WTC11 (cell line): ENCODE data around the gene BBS9.

Source experiments
- CREB1 ChIP-seq: sonication (generic); formaldehyde crosslinking; IDR thresholded peaks from 2 replicates; pipeline ENCODE4 v1.8.0; 2023; ENCODE audit warnings: mild to moderate bottlenecking, missing genetic modification reagents
- JAZF1 ChIP-seq: fragments of 250-450 bp; sonication (Bioruptor Pico); IDR thresholded peaks from 2 replicates; pipeline ENCODE4 v1.9.0; 2021; ENCODE audit warnings: moderate library complexity, mild to moderate bottlenecking, inconsistent platforms
- NFYB ChIP-seq: sonication (generic); formaldehyde crosslinking; conservative IDR thresholded peaks from 2 replicates; pipeline ENCODE4 v1.8.0; 2022; ENCODE audit warnings: low read depth, missing genetic modification reagents
- SMAD3 ChIP-seq: sonication (generic); formaldehyde crosslinking; IDR thresholded peaks from 2 replicates; pipeline ENCODE4 v1.8.0; 2022; ENCODE audit warnings: missing genetic modification reagents, mild to moderate bottlenecking, borderline replicate concordance
- TEAD1 ChIP-seq: sonication (generic); formaldehyde crosslinking; IDR thresholded peaks from 2 replicates; pipeline ENCODE4 v1.8.0; 2022; ENCODE audit warnings: mild to moderate bottlenecking, missing genetic modification reagents
- TF ChIP-seq, protein P1 (sequence below): sonication (generic); formaldehyde crosslinking; IDR thresholded peaks from 2 replicates; pipeline ENCODE4 v1.8.0; 2022; ENCODE audit warnings: mild to moderate bottlenecking, missing genetic modification reagents
- TF ChIP-seq, protein P2 (sequence below): sonication (generic); formaldehyde crosslinking; IDR thresholded peaks from 2 replicates; pipeline ENCODE4 v1.8.1; 2023; ENCODE audit warnings: mild to moderate bottlenecking, missing genetic modification reagents, moderate library complexity
- TF ChIP-seq, protein P3 (sequence below): sonication (generic); formaldehyde crosslinking; IDR thresholded peaks from 2 replicates; pipeline ENCODE4 v1.8.0; 2022; ENCODE audit warnings: mild to moderate bottlenecking, missing genetic modification reagents
- TF ChIP-seq, protein P4 (sequence below): fragments of 200-600 bp; IDR thresholded peaks from 2 replicates; pipeline ENCODE4 v1.8.0; 2022; ENCODE audit warnings: antibody characterized with exemption

DNA sequence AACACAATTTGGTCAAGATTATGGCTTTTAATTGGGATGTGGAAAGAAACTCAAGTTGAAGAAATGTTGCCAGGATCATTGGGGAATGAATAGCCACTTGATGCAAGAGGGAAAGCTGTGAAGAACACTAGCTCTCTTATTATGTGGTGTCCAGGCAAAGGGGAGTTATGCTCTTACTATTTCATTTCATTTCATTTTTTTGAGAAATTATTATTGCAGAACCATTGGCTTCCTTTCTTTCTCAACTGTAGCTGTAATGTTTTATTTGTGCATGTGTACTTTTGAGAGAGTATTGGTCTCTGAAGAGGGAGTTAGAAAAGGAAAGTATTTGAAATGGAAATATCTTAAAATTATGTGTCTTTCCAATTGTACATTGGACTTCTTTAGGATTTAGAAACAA is 463.4 kb downstream of the BBS9 start:
- TF ChIP-seq, protein P1, sequence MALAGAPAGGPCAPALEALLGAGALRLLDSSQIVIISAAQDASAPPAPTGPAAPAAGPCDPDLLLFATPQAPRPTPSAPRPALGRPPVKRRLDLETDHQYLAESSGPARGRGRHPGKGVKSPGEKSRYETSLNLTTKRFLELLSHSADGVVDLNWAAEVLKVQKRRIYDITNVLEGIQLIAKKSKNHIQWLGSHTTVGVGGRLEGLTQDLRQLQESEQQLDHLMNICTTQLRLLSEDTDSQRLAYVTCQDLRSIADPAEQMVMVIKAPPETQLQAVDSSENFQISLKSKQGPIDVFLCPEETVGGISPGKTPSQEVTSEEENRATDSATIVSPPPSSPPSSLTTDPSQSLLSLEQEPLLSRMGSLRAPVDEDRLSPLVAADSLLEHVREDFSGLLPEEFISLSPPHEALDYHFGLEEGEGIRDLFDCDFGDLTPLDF = no peak
- TF ChIP-seq CREB1 (CRISPR knock-in tag) = no peak
- TF ChIP-seq, protein P2, sequence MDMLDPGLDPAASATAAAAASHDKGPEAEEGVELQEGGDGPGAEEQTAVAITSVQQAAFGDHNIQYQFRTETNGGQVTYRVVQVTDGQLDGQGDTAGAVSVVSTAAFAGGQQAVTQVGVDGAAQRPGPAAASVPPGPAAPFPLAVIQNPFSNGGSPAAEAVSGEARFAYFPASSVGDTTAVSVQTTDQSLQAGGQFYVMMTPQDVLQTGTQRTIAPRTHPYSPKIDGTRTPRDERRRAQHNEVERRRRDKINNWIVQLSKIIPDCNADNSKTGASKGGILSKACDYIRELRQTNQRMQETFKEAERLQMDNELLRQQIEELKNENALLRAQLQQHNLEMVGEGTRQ (CRISPR knock-in tag) = no peak
- no peak for TF ChIP-seq NFYB
- no peak for TF ChIP-seq TEAD1 (CRISPR knock-in tag)
- TF ChIP-seq SMAD3 (CRISPR knock-in tag) = no peak
- TF ChIP-seq, protein P3, sequence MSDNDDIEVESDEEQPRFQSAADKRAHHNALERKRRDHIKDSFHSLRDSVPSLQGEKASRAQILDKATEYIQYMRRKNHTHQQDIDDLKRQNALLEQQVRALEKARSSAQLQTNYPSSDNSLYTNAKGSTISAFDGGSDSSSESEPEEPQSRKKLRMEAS (CRISPR knock-in tag) = no peak
- TF ChIP-seq, protein P4, sequence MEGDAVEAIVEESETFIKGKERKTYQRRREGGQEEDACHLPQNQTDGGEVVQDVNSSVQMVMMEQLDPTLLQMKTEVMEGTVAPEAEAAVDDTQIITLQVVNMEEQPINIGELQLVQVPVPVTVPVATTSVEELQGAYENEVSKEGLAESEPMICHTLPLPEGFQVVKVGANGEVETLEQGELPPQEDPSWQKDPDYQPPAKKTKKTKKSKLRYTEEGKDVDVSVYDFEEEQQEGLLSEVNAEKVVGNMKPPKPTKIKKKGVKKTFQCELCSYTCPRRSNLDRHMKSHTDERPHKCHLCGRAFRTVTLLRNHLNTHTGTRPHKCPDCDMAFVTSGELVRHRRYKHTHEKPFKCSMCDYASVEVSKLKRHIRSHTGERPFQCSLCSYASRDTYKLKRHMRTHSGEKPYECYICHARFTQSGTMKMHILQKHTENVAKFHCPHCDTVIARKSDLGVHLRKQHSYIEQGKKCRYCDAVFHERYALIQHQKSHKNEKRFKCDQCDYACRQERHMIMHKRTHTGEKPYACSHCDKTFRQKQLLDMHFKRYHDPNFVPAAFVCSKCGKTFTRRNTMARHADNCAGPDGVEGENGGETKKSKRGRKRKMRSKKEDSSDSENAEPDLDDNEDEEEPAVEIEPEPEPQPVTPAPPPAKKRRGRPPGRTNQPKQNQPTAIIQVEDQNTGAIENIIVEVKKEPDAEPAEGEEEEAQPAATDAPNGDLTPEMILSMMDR = no peak
- TF ChIP-seq JAZF1 (CRISPR knock-in tag) = no peak
